ENCODE measurements around the gene TRPM3. TPM values are rescaled to one million over a fixed set of nuclear protein-coding genes. Genes with fewer than 3 reads are reported as not detected.

Gene TRPM3
- total and polyA plus RNA-seq, 2 donors (not counting 1 experiment from before 2014, with no cell fraction given) = not detected

DNA sequence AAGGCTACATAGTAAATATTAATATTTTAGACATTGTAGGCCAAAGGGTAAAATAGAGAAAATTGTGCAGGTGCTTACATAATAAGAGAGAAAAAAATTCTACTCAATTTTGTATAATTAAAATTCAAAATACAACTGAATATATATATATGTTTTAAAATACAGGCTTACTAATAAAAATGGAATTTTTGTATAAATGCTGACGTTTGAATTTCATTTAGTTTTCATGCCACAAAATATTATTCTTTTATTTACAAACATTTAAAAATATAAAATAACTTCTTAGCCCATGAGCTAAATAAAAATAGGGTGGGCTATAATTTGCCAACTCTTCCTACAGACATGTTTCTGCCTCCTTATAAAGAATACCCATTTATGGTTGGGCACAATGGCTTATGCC lies 328.6 kb downstream of the TRPM3 start:
- no peak overlapping the region for H3K27ac Mint-ChIP-seq
- no CpG with 5 or more reads among the region's 1 CpG for WGBS (ENCODE audit: insufficient coverage)
- TF ChIP-seq, protein P1, sequence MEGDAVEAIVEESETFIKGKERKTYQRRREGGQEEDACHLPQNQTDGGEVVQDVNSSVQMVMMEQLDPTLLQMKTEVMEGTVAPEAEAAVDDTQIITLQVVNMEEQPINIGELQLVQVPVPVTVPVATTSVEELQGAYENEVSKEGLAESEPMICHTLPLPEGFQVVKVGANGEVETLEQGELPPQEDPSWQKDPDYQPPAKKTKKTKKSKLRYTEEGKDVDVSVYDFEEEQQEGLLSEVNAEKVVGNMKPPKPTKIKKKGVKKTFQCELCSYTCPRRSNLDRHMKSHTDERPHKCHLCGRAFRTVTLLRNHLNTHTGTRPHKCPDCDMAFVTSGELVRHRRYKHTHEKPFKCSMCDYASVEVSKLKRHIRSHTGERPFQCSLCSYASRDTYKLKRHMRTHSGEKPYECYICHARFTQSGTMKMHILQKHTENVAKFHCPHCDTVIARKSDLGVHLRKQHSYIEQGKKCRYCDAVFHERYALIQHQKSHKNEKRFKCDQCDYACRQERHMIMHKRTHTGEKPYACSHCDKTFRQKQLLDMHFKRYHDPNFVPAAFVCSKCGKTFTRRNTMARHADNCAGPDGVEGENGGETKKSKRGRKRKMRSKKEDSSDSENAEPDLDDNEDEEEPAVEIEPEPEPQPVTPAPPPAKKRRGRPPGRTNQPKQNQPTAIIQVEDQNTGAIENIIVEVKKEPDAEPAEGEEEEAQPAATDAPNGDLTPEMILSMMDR (IDR thresholded peaks at IDR 0.05) = no peak
- TF ChIP-seq EZH2 (IDR thresholded peaks at IDR 0.05; ENCODE audit: borderline replicate concordance, insufficient read depth, low read depth, low read length, poor library complexity, severe bottlenecking) = no peak
- H3K9me3 Mint-ChIP-seq (ENCODE audit: insufficient read depth) = no peaks in the 10 kb centered on the region
- Histone ChIP-seq H3K9ac (ENCODE audit: low read length) (no peak overlapping the region), H3K27ac (ENCODE audit: low read length in 2 of 2) (no peak overlapping the region), H3K36me3 (replicated peaks in 1 of 2; ENCODE audit: control extremely low read depth in 1 of 2, control insufficient read depth in 1 of 2, extremely low read depth in 1 of 2, insufficient read depth in 2 of 2, low read length in 1 of 2) (no peaks in the 10 kb centered on the region), H4K20me1 (ENCODE audit: control insufficient read depth, insufficient read depth, low read length, poor library complexity, severe bottlenecking) (no peaks in the 10 kb centered on the region), H3K9me3 (ENCODE audit: control extremely low read depth in 1 of 3, control insufficient read depth in 2 of 3, insufficient read depth in 1 of 3, low read length in 2 of 3) (no peaks in the 10 kb centered on the region), H2AFZ (ENCODE audit: insufficient read depth, low read depth, low read length, poor library complexity, severe bottlenecking) (no peak overlapping the region), H3K4me1 (ENCODE audit: control insufficient read depth in 2 of 2, insufficient read depth in 2 of 2, low read length in 2 of 2) (no peaks in the 10 kb centered on the region), H3K4me3 (ENCODE audit: control extremely low read depth in 1 of 5, extremely low read depth in 1 of 5, insufficient read depth in 1 of 5, low read depth in 2 of 5, low read length in 4 of 5) (no peak overlapping the region), H3K27me3 (replicated peaks in 1 of 4; ENCODE audit: control extremely low read depth in 1 of 4, control insufficient read depth in 3 of 4, insufficient read depth in 4 of 4, low read length in 3 of 4) (no peaks in the 10 kb centered on the region), H3K79me2 (ENCODE audit: control insufficient read depth, insufficient read depth, low read length) (no peaks in the 10 kb centered on the region), H3K4me2 (replicated peaks; ENCODE audit: low read depth, low read length, poor library complexity, severe bottlenecking) (no peak overlapping the region)
- H3K27me3 Mint-ChIP-seq = no peaks in the 10 kb centered on the region
- no peak for ATAC-seq (ENCODE audit: low read depth)
- intact Hi-C loops (cut with micrococcal nuclease) = no loop called here
- H3K4me1 Mint-ChIP-seq = no peaks in the 10 kb centered on the region
- ChIA-PET POLR2A (no interaction called here), CTCF (no interaction called here)
- no peak for DNase-seq
- no peak overlapping the region for H3K4me3 Mint-ChIP-seq

DNA sequence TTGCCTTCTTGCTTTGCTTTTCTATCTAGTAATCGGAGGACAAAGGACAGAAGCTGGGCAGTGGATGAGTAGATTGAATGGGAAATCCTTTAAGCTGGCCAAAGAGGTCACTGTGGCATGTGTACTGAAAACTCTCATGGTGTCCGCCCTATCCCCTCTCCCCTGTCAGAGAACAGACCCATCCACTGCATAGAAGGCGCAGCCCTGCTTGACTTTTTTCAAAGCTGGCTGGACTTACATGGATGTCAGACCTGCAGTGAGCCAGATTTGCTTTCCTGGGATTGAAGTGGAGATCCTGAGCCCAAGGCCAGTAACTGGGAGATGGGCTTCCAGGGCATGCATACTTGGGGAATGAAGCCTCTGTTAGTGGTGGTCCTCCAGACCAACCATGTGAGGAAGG lies 329.5 kb downstream of the TRPM3 start:
- TF ChIP-seq, protein P1 (IDR thresholded peaks at IDR 0.05) = no peak
- no peak for TF ChIP-seq EZH2 (IDR thresholded peaks at IDR 0.05; ENCODE audit: borderline replicate concordance, insufficient read depth, low read depth, low read length, poor library complexity, severe bottlenecking)
- H4K20me1 ChIP-seq (ENCODE audit: control insufficient read depth, insufficient read depth, low read length, poor library complexity, severe bottlenecking) = no peaks in the 10 kb centered on the region
- no peak overlapping the region for H3K4me3 ChIP-seq (ENCODE audit: control extremely low read depth in 1 of 5, extremely low read depth in 1 of 5, insufficient read depth in 1 of 5, low read depth in 2 of 5, low read length in 4 of 5)
- ATAC-seq (ENCODE audit: low read depth) (no peak), DNase-seq (no peak)
- no peaks in the 10 kb centered on the region for H3K36me3 ChIP-seq (replicated peaks in 1 of 2; ENCODE audit: control extremely low read depth in 1 of 2, control insufficient read depth in 1 of 2, extremely low read depth in 1 of 2, insufficient read depth in 2 of 2, low read length in 1 of 2)
- no peak overlapping the region for H3K27ac Mint-ChIP-seq
- ChIA-PET CTCF (interaction anchor here (0.6 kb wide), 1 partner anchor 11 kb away, joined by 4 read pairs; no protein-coding TSS in a partner anchor), POLR2A (no interaction called here)
- no peak overlapping the region for H3K27ac ChIP-seq (ENCODE audit: low read length in 2 of 2)
- intact Hi-C loops (cut with micrococcal nuclease) = no loop called here
- WGBS (ENCODE audit: insufficient coverage) = 80% methylated on average over 1 of the region's 3 CpGs
- H3K27me3 Mint-ChIP-seq = no peaks in the 10 kb centered on the region
- H3K9ac ChIP-seq (ENCODE audit: low read length) = no peak overlapping the region
- no peak overlapping the region for H2AFZ ChIP-seq (ENCODE audit: insufficient read depth, low read depth, low read length, poor library complexity, severe bottlenecking)
- H3K9me3 Mint-ChIP-seq (ENCODE audit: insufficient read depth) = no peaks in the 10 kb centered on the region
- H3K4me1 Mint-ChIP-seq = no peaks in the 10 kb centered on the region
- no peaks in the 10 kb centered on the region for H3K79me2 ChIP-seq (ENCODE audit: control insufficient read depth, insufficient read depth, low read length)
- no peaks in the 10 kb centered on the region for H3K9me3 ChIP-seq (ENCODE audit: control extremely low read depth in 1 of 3, control insufficient read depth in 2 of 3, insufficient read depth in 1 of 3, low read length in 2 of 3)
- no peaks in the 10 kb centered on the region for H3K27me3 ChIP-seq (replicated peaks in 1 of 4; ENCODE audit: control extremely low read depth in 1 of 4, control insufficient read depth in 3 of 4, insufficient read depth in 4 of 4, low read length in 3 of 4)
- no peak overlapping the region for H3K4me3 Mint-ChIP-seq
- H3K4me1 ChIP-seq (ENCODE audit: control insufficient read depth in 2 of 2, insufficient read depth in 2 of 2, low read length in 2 of 2) = no peaks in the 10 kb centered on the region
- H3K4me2 ChIP-seq (replicated peaks; ENCODE audit: low read depth, low read length, poor library complexity, severe bottlenecking) = no peak overlapping the region
